OCI-LY1 (cell line): ENCODE results near the gene CERS6.
A peak's percentile ranks its signal among the peaks of the same experiment; 100 is the strongest.

Source experiments
- CTCF ChIP-seq: fragments of 200-600 bp; sonication (generic), shearing (Covaris generic); IDR thresholded peaks from 2 replicates; pipeline ENCODE4 v1.5.1; 2017; ENCODE audit warnings: mild to moderate bottlenecking, antibody characterized with exemption, low read length, moderate library complexity, mixed read lengths
- EZH2 ChIP-seq: fragments of 200-600 bp; sonication (generic), shearing (Covaris generic); IDR thresholded peaks from 2 replicates; pipeline ENCODE4 v1.8.0; 2017; ENCODE audit warnings: borderline replicate concordance, mixed run types, mild to moderate bottlenecking, antibody characterized with exemption, low read length, moderate library complexity, mixed read lengths

- TF ChIP-seq CTCF (peak; percentile 91), EZH2 (no peak)
Measured at GRCh38 chr2:168773719-168774521, 317.8 kb downstream of the CERS6 start.
